H9 (cell line): ENCODE data around the gene HHIP. TPM values are rescaled to one million over a fixed set of nuclear protein-coding genes. Genes with fewer than 3 reads are reported as not detected.

Experiments used
- DNase-seq: peaks from one replicate; pipeline ENCODE4 v3.0.0-alpha.2; 2017
- H2AFZ ChIP-seq: one replicate; pipeline ENCODE4 v1.6.1; 2013; ENCODE audit warnings: mild to moderate bottlenecking, low read length, control low read depth, moderate library complexity
- H2AK5ac ChIP-seq: 2 replicates; pipeline ENCODE4 v1.6.1; 2013; ENCODE audit warnings: low read length, control low read depth, mixed read lengths; ENCODE audit not compliant: insufficient read length
- H2BK120ac ChIP-seq: one replicate; pipeline ENCODE4 v1.6.1; 2013; ENCODE audit warnings: low read depth, mild to moderate bottlenecking, low read length, control low read depth, inconsistent platforms; ENCODE audit not compliant: poor library complexity, severe bottlenecking
- H2BK12ac ChIP-seq: 2 replicates; pipeline ENCODE4 v1.6.1; 2013; ENCODE audit warnings: low read length, control low read depth, mixed read lengths, low read depth; ENCODE audit not compliant: insufficient read length
- H2BK15ac ChIP-seq: 2 replicates; pipeline ENCODE4 v1.6.1; 2013; ENCODE audit warnings: low read depth, low read length, control low read depth
- H2BK20ac ChIP-seq: one replicate; pipeline ENCODE4 v1.6.1; 2013; ENCODE audit warnings: low read depth, mild to moderate bottlenecking, low read length, control low read depth, inconsistent platforms; ENCODE audit not compliant: poor library complexity, severe bottlenecking
- H2BK5ac ChIP-seq: 2 replicates; pipeline ENCODE4 v1.6.1; 2013; ENCODE audit warnings: low read length, control low read depth, mixed read lengths; ENCODE audit not compliant: insufficient read length
- H3K14ac ChIP-seq: 2 replicates; pipeline ENCODE4 v1.6.1; 2013; ENCODE audit warnings: low read length, control low read depth; ENCODE audit not compliant: insufficient read depth
- H3K18ac ChIP-seq: 2 replicates; pipeline ENCODE4 v1.6.1; 2013; ENCODE audit warnings: low read depth, mild to moderate bottlenecking, mixed read lengths, low read length, control low read depth; ENCODE audit not compliant: insufficient read length
- H3K23ac ChIP-seq: 2 replicates; pipeline ENCODE4 v1.6.1; 2013; ENCODE audit warnings: low read length, control low read depth, mixed read lengths, low read depth; ENCODE audit not compliant: insufficient read length
- H3K23me2 ChIP-seq: 2 replicates; pipeline ENCODE4 v1.6.1; 2013; ENCODE audit warnings: low read depth, mild to moderate bottlenecking, mixed read lengths, low read length, control low read depth; ENCODE audit not compliant: insufficient read length, poor library complexity, severe bottlenecking
- H3K27ac ChIP-seq: 2 replicates; pipeline ENCODE4 v1.5.1; 2013; ENCODE audit warnings: low read length, control low read depth, mixed read lengths, low read depth; ENCODE audit not compliant: insufficient read length
- H3K27me3 ChIP-seq: 2 replicates; pipeline ENCODE4 v1.6.1; 2013; ENCODE audit warnings: low read length, control low read depth, inconsistent platforms; ENCODE audit not compliant: insufficient read depth
- H3K4ac ChIP-seq: 2 replicates; pipeline ENCODE4 v1.6.1; 2013; ENCODE audit warnings: low read depth, mild to moderate bottlenecking, control low read depth, inconsistent platforms, low read length, moderate library complexity
- H3K4me1 ChIP-seq: 2 replicates; pipeline ENCODE4 v1.6.1; 2013; ENCODE audit warnings: low read length, control low read depth, inconsistent platforms; ENCODE audit not compliant: insufficient read depth
- H3K4me2 ChIP-seq: 2 replicates; pipeline ENCODE4 v1.6.1; 2013; ENCODE audit warnings: low read length, control low read depth, mixed read lengths; ENCODE audit not compliant: insufficient read length, insufficient read depth
- H3K56ac ChIP-seq: 2 replicates; pipeline ENCODE4 v1.6.1; 2013; ENCODE audit warnings: low read depth, mild to moderate bottlenecking, mixed read lengths, low read length, control low read depth; ENCODE audit not compliant: insufficient read length
- H3K79me1 ChIP-seq: 2 replicates; pipeline ENCODE4 v1.6.1; 2013; ENCODE audit warnings: low read depth, mild to moderate bottlenecking, moderate library complexity, low read length, control low read depth, inconsistent platforms; ENCODE audit not compliant: insufficient read depth, poor library complexity, severe bottlenecking
- H3K79me2 ChIP-seq: 2 replicates; pipeline ENCODE4 v1.6.1; 2013; ENCODE audit warnings: low read length, control low read depth, inconsistent platforms; ENCODE audit not compliant: insufficient read depth
- H3K9ac ChIP-seq: 2 replicates; pipeline ENCODE4 v1.6.1; 2013; ENCODE audit warnings: low read length, control low read depth, mixed read lengths; ENCODE audit not compliant: insufficient read length; ENCODE audit errors: extremely low read depth
- H3K9me3 ChIP-seq: one replicate; pipeline ENCODE4 v1.6.1; 2013; ENCODE audit warnings: low read depth, low read length, inconsistent platforms; ENCODE audit not compliant: control insufficient read depth
- H3T11ph ChIP-seq: one replicate; pipeline ENCODE4 v1.6.1; 2013; ENCODE audit warnings: mild to moderate bottlenecking, low read length, control low read depth, inconsistent platforms
- H4K20me1 ChIP-seq: one replicate; pipeline ENCODE4 v1.6.1; 2013; ENCODE audit not compliant: control insufficient read depth, insufficient read length, insufficient read depth
- H4K5ac ChIP-seq: 2 replicates; pipeline ENCODE4 v1.6.1; 2013; ENCODE audit warnings: low read depth, mild to moderate bottlenecking, mixed read lengths, low read length, control low read depth; ENCODE audit not compliant: insufficient read length
- H4K8ac ChIP-seq: replicated peaks from 2 replicates; pipeline ENCODE4 v1.6.1; 2013; ENCODE audit warnings: low read length, control low read depth, mixed read lengths, low read depth; ENCODE audit not compliant: insufficient read length
- H4K91ac ChIP-seq: 2 replicates; pipeline ENCODE4 v1.6.1; 2013; ENCODE audit warnings: low read depth, mild to moderate bottlenecking, moderate library complexity, mixed read lengths, low read length, control low read depth; ENCODE audit not compliant: insufficient read length
- H3K27ac Mint-ChIP-seq, 3 experiments: 2 replicates in 2 of 3; 3 replicates in 1 of 3; pipeline ENCODE4 v1.8.0; 2020 to 2021; ENCODE audit warnings: mixed read lengths in 3 of 3, mild to moderate bottlenecking in 1 of 3, moderate library complexity in 1 of 3
- H3K27me3 Mint-ChIP-seq: 2 replicates; pipeline ENCODE4 v1.8.0; 2021; ENCODE audit warnings: low read depth, mild to moderate bottlenecking, moderate library complexity, mixed read lengths
- H3K36me3 Mint-ChIP-seq, 3 experiments: 2 replicates in 2 of 3; 3 replicates in 1 of 3; pipeline ENCODE4 v1.8.0; 2020 to 2021; ENCODE audit warnings: low read depth in 3 of 3, mixed read lengths in 3 of 3; ENCODE audit not compliant: insufficient read depth in 1 of 3
- H3K4me1 Mint-ChIP-seq, 2 experiments: 2 replicates each; pipeline ENCODE4 v1.8.0; 2020; ENCODE audit warnings: mixed read lengths in 2 of 2
- H3K4me3 Mint-ChIP-seq, 2 experiments: 2 replicates in 1 of 2; 3 replicates in 1 of 2; pipeline ENCODE4 v1.8.0; 2020 to 2021; ENCODE audit warnings: mild to moderate bottlenecking in 2 of 2, mixed read lengths in 2 of 2, moderate library complexity in 1 of 2
- H3K9me3 Mint-ChIP-seq, 2 experiments: 2 replicates in 1 of 2; 3 replicates in 1 of 2; pipeline ENCODE4 v1.8.0; 2020; ENCODE audit warnings: mild to moderate bottlenecking in 2 of 2, mixed read lengths in 2 of 2, moderate library complexity in 1 of 2
- WGBS: extraction: QIAGEN DNeasy Blood & Tissue Kit; methylation state at CpG from one replicate; pipeline ENCODE4 v1.1.7; 2013; ENCODE audit warnings: missing lambda C conversion rate, low lambda C conversion rate, mixed read lengths; ENCODE audit not compliant: insufficient read length; ENCODE audit errors: extremely low coverage; 5-methylcytosine and 5-hydroxymethylcytosine counted together
- total RNA-seq: library from RNA; stranded (reverse); gene quantifications from 2 replicates; pipeline ENCODE4 v1.2.1, GENCODE V29; 2021
- TF ChIP-seq, protein P1 (sequence below): fragments of 200-600 bp; sonication (generic); conservative IDR thresholded peaks from 3 replicates; pipeline ENCODE4 v1.8.0; 2021; ENCODE audit warnings: antibody characterized with exemption, mild to moderate bottlenecking

The HHIP gene
- total RNA-seq, 1 experiment from 2014 or later, result 3.8 TPM

GRCh38 chr4:144785961-144786360 is 140.0 kb downstream of the HHIP start:
- Histone ChIP-seq H3K4me2 (no peak overlapping the region), H3K79me1 (no peaks in the 10 kb centered on the region), H2AK5ac (no peak overlapping the region), H4K5ac (no peak overlapping the region), H2BK20ac (no peak overlapping the region), H3T11ph (no peak overlapping the region), H3K9me3 (no peaks in the 10 kb centered on the region), H4K91ac (no peak overlapping the region), H2BK120ac (no peak overlapping the region), H4K8ac (no peak overlapping the region), H3K18ac (no peak overlapping the region), H2BK12ac (no peak overlapping the region), H4K20me1 (no peaks in the 10 kb centered on the region), H3K14ac (no peak overlapping the region), H3K4ac (no peak overlapping the region), H3K27ac (no peak overlapping the region), H2AFZ (no peak overlapping the region), H3K23me2 (no peaks in the 10 kb centered on the region), H3K79me2 (no peaks in the 10 kb centered on the region), H3K4me1 (no peaks in the 10 kb centered on the region), H3K27me3 (no peaks in the 10 kb centered on the region), H2BK5ac (no peak overlapping the region), H3K23ac (no peak overlapping the region), H3K56ac (no peak overlapping the region), H2BK15ac (no peak overlapping the region), H3K9ac (no peak overlapping the region)
- H3K27me3 Mint-ChIP-seq, result no peaks in the 10 kb centered on the region
- no peak overlapping the region for H3K27ac Mint-ChIP-seq
- H3K9me3 Mint-ChIP-seq, result peaks cover 1 to 4% of the 10 kb centered on the region in 2 experiments; a peak in 3 of 5 replicates
- TF ChIP-seq, protein P1, sequence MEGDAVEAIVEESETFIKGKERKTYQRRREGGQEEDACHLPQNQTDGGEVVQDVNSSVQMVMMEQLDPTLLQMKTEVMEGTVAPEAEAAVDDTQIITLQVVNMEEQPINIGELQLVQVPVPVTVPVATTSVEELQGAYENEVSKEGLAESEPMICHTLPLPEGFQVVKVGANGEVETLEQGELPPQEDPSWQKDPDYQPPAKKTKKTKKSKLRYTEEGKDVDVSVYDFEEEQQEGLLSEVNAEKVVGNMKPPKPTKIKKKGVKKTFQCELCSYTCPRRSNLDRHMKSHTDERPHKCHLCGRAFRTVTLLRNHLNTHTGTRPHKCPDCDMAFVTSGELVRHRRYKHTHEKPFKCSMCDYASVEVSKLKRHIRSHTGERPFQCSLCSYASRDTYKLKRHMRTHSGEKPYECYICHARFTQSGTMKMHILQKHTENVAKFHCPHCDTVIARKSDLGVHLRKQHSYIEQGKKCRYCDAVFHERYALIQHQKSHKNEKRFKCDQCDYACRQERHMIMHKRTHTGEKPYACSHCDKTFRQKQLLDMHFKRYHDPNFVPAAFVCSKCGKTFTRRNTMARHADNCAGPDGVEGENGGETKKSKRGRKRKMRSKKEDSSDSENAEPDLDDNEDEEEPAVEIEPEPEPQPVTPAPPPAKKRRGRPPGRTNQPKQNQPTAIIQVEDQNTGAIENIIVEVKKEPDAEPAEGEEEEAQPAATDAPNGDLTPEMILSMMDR, result no peak
- DNase-seq, result no peak
- H3K4me1 Mint-ChIP-seq, result peaks cover 0 to 6% of the 10 kb centered on the region in 2 experiments; a peak in 3 of 4 replicates
- peaks cover 0 to 2% (median 1%) of the 10 kb centered on the region in 3 experiments; a peak in 3 of 7 replicates for H3K36me3 Mint-ChIP-seq
- H3K4me3 Mint-ChIP-seq, result no peak overlapping the region
- WGBS, result no CpG with 5 or more reads among the region's 3 CpGs
